Spleen (tissue), 7 donors: ENCODE measurements around the gene FBN2.

Experiments
- CTCF ChIP-seq, 11 experiments: fragments of 200-600 bp in 7 of 11; fragments of 450-650 bp in 4 of 11; sonication (generic) in 4 of 11; IDR thresholded peaks in 8 of 11; conservative IDR thresholded peaks in 3 of 11; 1 replicate in 7 of 11; 2 replicates in 4 of 11; pipeline versions ENCODE4 v1.4.0 to v1.8.0; 2016 to 2021; ENCODE audit warnings: antibody characterized with exemption in 11 of 11, inconsistent platforms in 4 of 11, mild to moderate bottlenecking in 1 of 11
- POLR2A ChIP-seq, 3 donors: fragments of 450-650 bp; IDR thresholded peaks; one replicate each; pipeline ENCODE4 v1.5.1; 2017; ENCODE audit warnings: antibody characterized with exemption in 3 of 3, mild to moderate bottlenecking in 1 of 3
- POLR2AphosphoS5 ChIP-seq, 3 donors: sonication (generic); formaldehyde crosslinking; IDR thresholded peaks; one replicate each; pipeline ENCODE4 v1.5.1; 2017; ENCODE audit warnings: antibody characterized with exemption in 3 of 3
- donor health status: DM: no; HTN: no; CAD: no; lungs with moderate emphysema.
- donor health status: DM: no; HTN: no; CAD: no.
- donor health status: DM: no; HTN: no; CAD: no.

- TF ChIP-seq POLR2A (IDR thresholded peaks at IDR 0.05) (no peak), CTCF (IDR thresholded peaks at IDR 0.05 in 8 of 11, conservative IDR thresholded peaks at IDR 0.05 in 3 of 11) (no peak), POLR2AphosphoS5 (IDR thresholded peaks at IDR 0.05) (no peak)
Observed at GRCh38 chr5:128532776-128533175, 5.3 kb downstream of the FBN2 start.
